Epithelial cell of esophagus (primary cell): Measurements from ENCODE around the gene KLHL29.

Source experiments
- DNase-seq: peaks from one replicate; pipeline ENCODE4 v3.0.0; 2010; ENCODE audit warnings: low read depth
- H3K4me3 ChIP-seq: 2 replicates; pipeline ENCODE4 v1.5.1; 2011; ENCODE audit warnings: mild to moderate bottlenecking, low read length, control low read depth
- TF ChIP-seq, protein P1 (sequence below): IDR thresholded peaks from 2 replicates; pipeline ENCODE4 v1.5.1; 2011; ENCODE audit warnings: low read depth, mild to moderate bottlenecking, low read length, control low read depth, inconsistent platforms; ENCODE audit not compliant: insufficient read depth; ENCODE audit errors: missing control alignments

The KLHL29 gene

GRCh38 chr2:23756593-23757292 is 371.8 kb downstream of the KLHL29 start:
- H3K4me3 ChIP-seq: no peak overlapping the region
- TF ChIP-seq, protein P1, sequence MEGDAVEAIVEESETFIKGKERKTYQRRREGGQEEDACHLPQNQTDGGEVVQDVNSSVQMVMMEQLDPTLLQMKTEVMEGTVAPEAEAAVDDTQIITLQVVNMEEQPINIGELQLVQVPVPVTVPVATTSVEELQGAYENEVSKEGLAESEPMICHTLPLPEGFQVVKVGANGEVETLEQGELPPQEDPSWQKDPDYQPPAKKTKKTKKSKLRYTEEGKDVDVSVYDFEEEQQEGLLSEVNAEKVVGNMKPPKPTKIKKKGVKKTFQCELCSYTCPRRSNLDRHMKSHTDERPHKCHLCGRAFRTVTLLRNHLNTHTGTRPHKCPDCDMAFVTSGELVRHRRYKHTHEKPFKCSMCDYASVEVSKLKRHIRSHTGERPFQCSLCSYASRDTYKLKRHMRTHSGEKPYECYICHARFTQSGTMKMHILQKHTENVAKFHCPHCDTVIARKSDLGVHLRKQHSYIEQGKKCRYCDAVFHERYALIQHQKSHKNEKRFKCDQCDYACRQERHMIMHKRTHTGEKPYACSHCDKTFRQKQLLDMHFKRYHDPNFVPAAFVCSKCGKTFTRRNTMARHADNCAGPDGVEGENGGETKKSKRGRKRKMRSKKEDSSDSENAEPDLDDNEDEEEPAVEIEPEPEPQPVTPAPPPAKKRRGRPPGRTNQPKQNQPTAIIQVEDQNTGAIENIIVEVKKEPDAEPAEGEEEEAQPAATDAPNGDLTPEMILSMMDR: no peak
- DNase-seq: peak; percentile 79

GRCh38 chr2:23757686-23758433 is 372.9 kb downstream of the KLHL29 start:
- peak; percentile 89 for DNase-seq
- H3K4me3 ChIP-seq: no peak overlapping the region
- TF ChIP-seq, protein P1: no peak
